Brain microvascular endothelial cell (primary cell): Measurements from ENCODE around the gene B3GNT3.
"Not testable (repeated sequence)": the region's sequence is repeated elsewhere in the genome, so short reads cannot be mapped to it uniquely, and the experiment has no call there.

Experiments used
- DNase-seq: peaks from one replicate; pipeline ENCODE4 v3.0.0-alpha.2; 2020
- H3K27ac ChIP-seq: fragments of 250-450 bp; sonication (Bioruptor Pico); 2 replicates; pipeline ENCODE4 v1.5.1; 2020; ENCODE audit warnings: mild to moderate bottlenecking, moderate library complexity
- H3K27me3 ChIP-seq: fragments of 250-450 bp; sonication (Bioruptor Pico); replicated peaks from 2 replicates; pipeline ENCODE4 v1.5.1; 2020; ENCODE audit warnings: mild to moderate bottlenecking
- H3K36me3 ChIP-seq: fragments of 250-450 bp; sonication (Bioruptor Pico); replicated peaks from 2 replicates; pipeline ENCODE4 v1.5.1; 2020; ENCODE audit warnings: mild to moderate bottlenecking
- H3K4me3 ChIP-seq: 2 replicates; pipeline ENCODE4 v1.5.1; 2011; ENCODE audit warnings: low read depth, mild to moderate bottlenecking, control low read depth, low read length, moderate library complexity
- CTCF ChIP-seq: IDR thresholded peaks from 2 replicates; pipeline ENCODE4 v1.5.1; 2011; ENCODE audit warnings: low read depth, mild to moderate bottlenecking, moderate library complexity, low read length, control low read depth, inconsistent platforms; ENCODE audit errors: missing control alignments
- in situ Hi-C: cut with HindIII; loops from 2 replicates; pipeline ENCODE4 v1.10.0; 2017; ENCODE audit warnings: low sequenced_read_pairs, low pct_ligation_motif_present

Gene B3GNT3

DNA sequence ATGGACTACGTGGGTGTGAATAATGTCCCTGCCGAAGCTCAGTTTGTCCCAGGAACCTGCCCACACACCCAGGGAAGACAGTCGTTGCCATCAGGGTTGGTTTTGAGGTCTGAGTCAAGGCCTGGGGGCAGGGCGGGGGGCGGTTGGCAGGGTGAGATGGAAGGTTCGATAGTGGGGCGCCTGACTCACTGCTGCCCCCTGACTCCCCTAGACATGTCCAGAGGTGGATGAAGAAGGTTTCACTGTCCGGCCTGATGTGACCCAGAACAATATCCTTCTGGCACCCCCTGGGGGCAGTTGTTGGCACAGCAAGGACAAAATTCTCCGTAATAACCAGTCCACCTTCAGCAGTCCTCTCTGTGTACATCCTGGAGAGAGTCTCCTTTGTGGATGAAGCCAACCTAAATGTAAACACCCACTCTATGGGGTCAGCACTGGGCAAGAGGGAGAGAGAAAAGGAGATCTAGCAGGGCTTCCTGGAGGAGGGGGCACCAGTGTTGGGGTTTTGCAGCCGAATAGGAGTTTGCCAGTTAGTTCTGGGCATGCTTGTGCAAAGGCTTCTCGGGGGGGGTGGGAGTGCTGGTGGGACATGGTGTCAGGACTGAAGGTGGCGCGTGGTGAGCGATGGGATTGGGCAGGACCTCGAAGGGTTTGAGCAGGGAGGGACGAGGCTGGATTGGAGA lies 19.6 kb upstream of the B3GNT3 start:
- peak; percentile 81 for TF ChIP-seq CTCF
- no peak overlapping the region for H3K4me3 ChIP-seq
- in situ Hi-C loops: no loop called here
- H3K27ac ChIP-seq: no peak overlapping the region
- H3K27me3 ChIP-seq: no peaks in the 10 kb centered on the region
- no peaks in the 10 kb centered on the region for H3K36me3 ChIP-seq
- peak; percentile 46 for DNase-seq

DNA sequence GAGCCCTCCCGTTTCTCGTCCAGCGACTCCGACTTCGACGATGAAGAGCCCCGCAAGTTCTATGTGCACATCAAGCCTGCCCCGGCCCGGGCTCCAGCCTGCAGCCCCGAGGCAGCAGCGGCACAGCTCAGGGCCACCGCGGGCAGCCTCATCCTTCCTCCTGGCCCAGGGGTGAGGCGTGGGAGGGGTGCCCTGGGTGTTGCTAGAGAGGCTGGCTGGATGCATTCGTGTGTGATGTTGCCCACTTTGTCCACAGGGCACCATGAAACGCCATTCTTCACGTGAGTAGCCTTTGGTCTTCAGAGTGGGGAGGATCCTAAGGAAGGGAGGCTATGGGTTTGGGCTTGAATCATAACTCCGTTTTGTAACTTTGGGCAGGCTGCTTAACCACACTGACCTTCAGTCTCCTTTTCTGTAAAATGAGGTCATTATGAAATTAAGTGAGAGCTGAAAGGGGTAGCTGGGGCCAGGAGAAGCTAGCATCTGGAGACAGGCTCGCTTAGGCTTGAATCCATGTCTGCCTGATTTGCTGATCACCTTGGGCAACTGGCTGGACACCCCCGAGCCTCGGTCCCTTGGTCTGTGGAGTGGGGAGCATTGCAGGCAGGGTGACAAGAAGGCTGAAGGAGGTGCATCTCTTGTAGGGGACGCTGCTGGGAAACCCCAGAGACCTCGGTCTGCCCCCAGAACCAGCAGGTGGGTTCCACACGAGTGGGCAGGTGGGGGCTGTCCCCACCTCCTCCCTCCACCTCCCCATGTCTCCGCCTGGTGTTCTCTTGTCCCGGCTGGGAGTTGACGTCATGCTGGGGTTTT lies 18.7 kb upstream of the B3GNT3 start:
- Histone ChIP-seq H3K27ac (no peak overlapping the region), H3K4me3 (no peak overlapping the region), H3K27me3 (no peaks in the 10 kb centered on the region), H3K36me3 (no peaks in the 10 kb centered on the region)
- DNase-seq: no peak
- in situ Hi-C loops: no loop called here
- no peak for TF ChIP-seq CTCF

DNA sequence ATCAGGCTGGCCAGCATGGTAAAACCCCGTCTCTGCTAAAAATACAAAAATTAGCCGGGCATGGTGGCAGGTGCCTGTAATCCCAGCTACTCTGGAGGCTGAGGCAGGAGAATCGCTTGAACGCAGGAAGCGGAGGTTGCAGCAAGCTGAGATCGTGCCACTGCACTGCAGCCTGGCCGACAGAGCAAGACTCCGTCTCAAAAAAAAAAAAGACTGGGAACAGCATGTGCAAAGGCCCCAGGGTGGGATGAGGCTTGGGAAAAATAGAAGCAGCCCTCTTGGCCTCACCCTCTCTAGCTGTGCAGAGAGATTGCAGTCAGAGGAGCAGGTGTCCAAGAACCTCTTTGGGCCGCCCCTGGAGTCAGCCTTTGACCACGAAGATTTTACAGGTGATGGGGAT lies 17.1 kb upstream of the B3GNT3 start:
- H3K4me3 ChIP-seq, DNase-seq, H3K27ac ChIP-seq, H3K36me3 ChIP-seq, H3K27me3 ChIP-seq, in situ Hi-C loops: not testable (repeated sequence)

DNA sequence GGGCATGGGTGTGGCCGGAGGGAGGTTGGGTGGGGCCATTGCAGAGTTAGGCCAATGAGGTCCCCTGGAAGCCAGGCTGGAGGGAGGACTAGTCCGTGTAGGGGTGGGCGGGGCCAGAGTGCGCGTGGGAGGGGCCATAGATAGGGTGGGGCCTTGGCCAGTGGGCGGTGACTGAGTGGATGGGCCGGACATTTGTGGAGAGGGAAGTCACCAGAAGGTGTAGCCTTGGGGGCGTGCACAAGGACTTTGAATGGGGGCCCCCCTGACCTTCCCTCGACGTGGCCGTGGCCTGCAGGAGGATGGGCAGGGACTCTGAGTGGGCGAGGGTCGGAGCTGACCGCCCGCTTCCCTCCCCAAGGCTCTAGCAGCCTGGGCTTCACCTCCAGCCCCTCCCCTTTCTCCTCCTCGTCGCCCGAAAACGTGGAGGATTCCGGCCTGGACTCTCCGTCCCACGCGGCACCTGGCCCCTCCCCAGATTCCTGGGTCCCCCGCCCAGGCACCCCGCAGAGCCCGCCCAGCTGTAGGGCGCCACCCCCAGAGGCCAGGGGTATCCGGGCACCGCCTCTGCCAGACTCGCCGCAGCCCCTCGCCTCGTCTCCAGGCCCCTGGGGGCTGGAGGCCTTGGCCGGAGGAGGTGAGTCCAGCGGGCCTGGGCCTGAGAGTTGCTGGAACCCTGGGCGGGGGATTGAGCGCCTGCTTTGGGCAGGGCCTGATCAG lies 16.5 kb upstream of the B3GNT3 start:
- in situ Hi-C loops: no loop called here
- peak; percentile 61 for DNase-seq
- peak overlapping the region; percentile 5 for H3K4me3 ChIP-seq
- TF ChIP-seq CTCF: no peak
- H3K36me3 ChIP-seq: no peaks in the 10 kb centered on the region
- no peaks in the 10 kb centered on the region for H3K27me3 ChIP-seq
- no peak overlapping the region for H3K27ac ChIP-seq

DNA sequence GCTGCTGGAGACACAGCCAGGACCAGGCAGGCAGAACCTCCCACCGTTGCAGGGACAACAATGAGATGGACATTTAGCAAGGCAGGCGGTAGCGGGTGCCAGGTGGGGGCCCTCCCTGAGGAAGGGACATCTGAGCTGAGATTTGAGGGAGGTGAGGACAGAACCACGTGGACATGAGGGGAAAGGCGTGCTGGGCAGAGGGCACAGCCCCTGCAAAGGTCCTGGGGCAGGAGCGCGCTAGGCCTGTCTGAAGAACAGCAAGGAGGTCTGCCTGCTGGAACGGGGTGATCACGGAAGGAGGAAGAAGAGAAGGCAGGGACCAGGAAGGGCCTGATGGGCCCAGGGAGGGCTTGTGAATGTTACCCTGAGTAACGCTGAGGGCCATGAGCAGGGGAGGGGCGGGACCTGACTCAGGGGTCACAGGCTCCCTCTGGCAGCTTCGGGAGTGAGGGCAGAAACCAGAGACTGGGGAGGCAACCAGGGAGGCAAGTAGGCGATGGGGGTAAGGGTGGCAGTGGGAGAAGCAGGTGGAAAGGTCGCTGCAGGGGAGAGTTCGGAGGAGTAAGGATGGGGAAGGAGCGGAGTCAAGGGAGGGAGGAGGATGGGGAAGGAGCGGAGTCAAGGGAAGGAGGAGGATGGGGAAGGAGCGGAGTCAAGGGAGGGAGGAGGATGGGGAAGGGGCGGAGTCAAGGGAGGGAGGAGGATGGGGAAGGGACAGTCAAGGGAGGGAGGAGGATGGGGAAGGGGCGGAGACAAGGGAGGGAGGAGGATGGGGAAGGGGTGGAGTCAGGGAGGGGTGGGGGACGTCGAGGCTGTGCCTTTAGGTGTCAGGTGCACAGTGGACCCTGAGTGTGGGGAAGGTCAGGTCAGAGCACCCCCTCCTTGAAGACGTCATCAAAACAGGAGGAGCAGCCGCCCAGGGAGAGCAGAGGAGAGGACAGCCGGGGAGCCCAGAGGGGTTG lies 15.7 kb upstream of the B3GNT3 start:
- no peak for TF ChIP-seq CTCF
- no peak overlapping the region for H3K4me3 ChIP-seq
- H3K36me3 ChIP-seq: no peaks in the 10 kb centered on the region
- no peak for DNase-seq
- H3K27ac ChIP-seq: no peak overlapping the region
- in situ Hi-C loops: no loop called here
- no peaks in the 10 kb centered on the region for H3K27me3 ChIP-seq
